K562 treated with DMSO at 1 percent for 12 hours (cell line): ENCODE results near the gene SNX9. TPM values are rescaled to one million over a fixed set of nuclear protein-coding genes. Genes with fewer than 3 reads are reported as not detected.

Experiments
- total RNA-seq: library from RNA; unstranded; fragments of 300-600 nt; gene quantifications from 2 replicates; pipeline ENCODE4 v1.2.3, GENCODE V29; 2022; ENCODE audit not compliant: insufficient read depth

Gene SNX9
- total RNA-seq: 24.3 and 61.1 TPM in 2 replicates

GRCh38 chr6:157823001-157823527, at the start of gene SNX9:
Gene SNX9 (plus strand): TSS chr6:157823246. CDS start chr6:157823435, 189 bp downstream.

GRCh38 chr6:157981395-157982101, 158.5 kb downstream of the SNX9 start, which contains the start of gene SYNJ2:
Gene SYNJ2 (plus strand): TSS chr6:157981863. CDS start chr6:157981962, 99 bp downstream.

Other genes with a start within 250 kb of the SNX9 start
- 5.5 and 16.9 TPM in 2 replicates for gene SYNJ2, start 158.6 kb downstream of the SNX9 start, total RNA-seq